Measurements from ENCODE around the gene ENO3.
"Not testable (repeated sequence)": the region's sequence is repeated elsewhere in the genome, so short reads cannot be mapped to it uniquely, and the experiment has no call there.

ENO3 gene

GRCh38 chr17:4950746-4951204, at the start of gene ENO3:
TSS of gene ENO3 (plus strand) at chr17:4951119. CDS start at chr17:4951830, 711 bp downstream.
- DNase-seq, result no peak

GRCh38 chr17:4901648-4902344, 49.1 kb upstream of the ENO3 start:
- DNase-seq, result no peak

- DNase-seq, result no peak
Measured at GRCh38 chr17:4902540-4902939, 48.4 kb upstream of the ENO3 start.

- peak; percentile 75 for DNase-seq
Measured at GRCh38 chr17:4903051-4903818, 47.7 kb upstream of the ENO3 start, which contains the start of gene CHRNE. TSS of gene CHRNE (minus strand) at chr17:4903098. CDS start at chr17:4903063, 35 bp downstream.

- DNase-seq, result not testable (repeated sequence)
Measured at GRCh38 chr17:4906642-4907041, 44.3 kb upstream of the ENO3 start.

- DNase-seq, result peak; percentile 32
Measured at GRCh38 chr17:4908301-4908700, 42.6 kb upstream of the ENO3 start.

GRCh38 chr17:4908711-4909496, 42.0 kb upstream of the ENO3 start:
- peak; percentile 79 for DNase-seq

- DNase-seq, result no peak
Measured at GRCh38 chr17:4913994-4914393, 36.9 kb upstream of the ENO3 start.

GRCh38 chr17:4914551-4914950, 36.4 kb upstream of the ENO3 start:
- DNase-seq, result not testable (repeated sequence)

GRCh38 chr17:4919511-4920047, 31.3 kb upstream of the ENO3 start:
- no peak for DNase-seq

- DNase-seq, result no peak
Measured at GRCh38 chr17:4920351-4921048, 30.4 kb upstream of the ENO3 start.

- no peak for DNase-seq
Measured at GRCh38 chr17:4921320-4921719, 29.6 kb upstream of the ENO3 start.

- not testable (repeated sequence) for DNase-seq
Measured at GRCh38 chr17:4926577-4927335, 24.2 kb upstream of the ENO3 start.

GRCh38 chr17:4928881-4929280, 22.0 kb upstream of the ENO3 start:
- no peak for DNase-seq

- no peak for DNase-seq
Measured at GRCh38 chr17:4931963-4932362, 19.0 kb upstream of the ENO3 start, which contains the start of gene GP1BA. TSS of gene GP1BA (plus strand) at chr17:4932277. CDS start at chr17:4932605, 328 bp downstream.

GRCh38 chr17:4932756-4933155, 18.2 kb upstream of the ENO3 start:
- no peak for DNase-seq

- no peak for DNase-seq
Measured at GRCh38 chr17:4933646-4934045, 17.3 kb upstream of the ENO3 start.

GRCh38 chr17:4934173-4934979, 16.5 kb upstream of the ENO3 start:
- no peak for DNase-seq

- no peak for DNase-seq
Measured at GRCh38 chr17:4935650-4936049, 15.3 kb upstream of the ENO3 start.

- no peak for DNase-seq
Measured at GRCh38 chr17:4936436-4936835, 14.5 kb upstream of the ENO3 start.

GRCh38 chr17:4937553-4937952, 13.4 kb upstream of the ENO3 start:
- no peak for DNase-seq

Data from stimulated activated CD4-positive, alpha-beta T cell treated with anti-CD3 and anti-CD28 coated beads, Interleukin-1b, Interleukin-23, amount 100 ng/mL, for 48 hours (primary cell).